Stimulated activated naive CD4-positive, alpha-beta T cell treated with Interleukin-2 at 50 U/mL for 16 hours (primary cell): ENCODE measurements around the gene ABCA4.
"Not testable (repeated sequence)": the region's sequence is repeated elsewhere in the genome, so short reads cannot be mapped to it uniquely, and the experiment has no call there.

ENCODE experiments used
- DNase-seq: peaks from one replicate; lab custom pipeline; 2025; lab: John Stamatoyannopoulos, UW

The ABCA4 gene

GRCh38 chr1:94120991-94121390, at the start of gene ABCA4:
TSS of gene ABCA4 (minus strand) at chr1:94121148. CDS start at chr1:94121045, 103 bp downstream.
- DNase-seq = no peak

GRCh38 chr1:94169126-94169525, 48.2 kb upstream of the ABCA4 start:
- DNase-seq = no peak

GRCh38 chr1:94165843-94166242, 44.9 kb upstream of the ABCA4 start:
- no peak for DNase-seq

GRCh38 chr1:94164885-94165284, 43.9 kb upstream of the ABCA4 start:
- DNase-seq = not testable (repeated sequence)

- not testable (repeated sequence) for DNase-seq
Measured at GRCh38 chr1:94164121-94164520, 43.2 kb upstream of the ABCA4 start.

- DNase-seq = not testable (repeated sequence)
Measured at GRCh38 chr1:94163249-94163648, 42.3 kb upstream of the ABCA4 start.

GRCh38 chr1:94160811-94161210, 39.9 kb upstream of the ABCA4 start:
- DNase-seq = no peak

DNA sequence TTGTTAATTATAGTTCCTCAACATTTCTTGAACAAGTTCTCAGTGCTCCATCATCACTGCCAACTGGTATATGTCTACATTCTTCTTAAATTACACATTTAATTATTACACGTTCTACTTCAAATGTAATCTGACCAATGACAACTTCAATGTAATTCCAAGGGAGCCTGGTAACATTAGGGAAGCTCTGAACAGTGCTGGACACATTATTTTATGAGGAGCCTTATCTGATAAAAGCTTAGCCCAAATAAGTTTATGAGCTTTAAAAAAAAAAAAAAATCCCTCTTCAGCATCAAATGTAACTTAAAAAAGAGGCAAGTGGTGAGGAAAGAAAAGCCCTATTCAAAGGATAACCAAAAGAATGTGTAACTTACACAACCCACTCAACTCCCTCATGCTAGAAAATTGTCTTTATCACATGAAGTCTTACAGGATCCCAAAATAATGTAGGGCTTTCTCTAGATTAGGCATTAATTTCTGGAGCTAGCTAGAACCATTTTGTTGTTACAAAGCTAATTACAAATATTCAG, 35.2 kb upstream of the ABCA4 start:
- DNase-seq = no peak

GRCh38 chr1:94154989-94155388, 34.0 kb upstream of the ABCA4 start:
- no peak for DNase-seq

DNA sequence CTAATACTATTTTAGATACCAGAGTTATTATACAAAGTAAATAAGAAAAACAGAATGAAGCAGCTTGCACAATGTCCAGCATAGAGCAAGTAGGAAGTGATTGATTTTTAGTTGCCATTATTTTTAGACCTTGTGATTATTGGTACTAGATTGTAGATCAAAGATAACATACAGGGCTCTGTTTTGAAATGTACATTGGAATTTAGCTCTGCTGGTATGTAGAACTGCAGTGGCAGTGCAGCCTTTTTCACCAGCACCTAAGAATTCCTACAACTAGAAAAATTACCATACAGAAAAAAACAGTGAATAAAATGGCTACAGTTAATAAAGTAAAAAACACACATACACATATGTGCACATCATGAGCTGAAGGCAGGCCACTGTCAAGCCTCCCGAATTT, 32.2 kb upstream of the ABCA4 start:
- DNase-seq = no peak

DNA sequence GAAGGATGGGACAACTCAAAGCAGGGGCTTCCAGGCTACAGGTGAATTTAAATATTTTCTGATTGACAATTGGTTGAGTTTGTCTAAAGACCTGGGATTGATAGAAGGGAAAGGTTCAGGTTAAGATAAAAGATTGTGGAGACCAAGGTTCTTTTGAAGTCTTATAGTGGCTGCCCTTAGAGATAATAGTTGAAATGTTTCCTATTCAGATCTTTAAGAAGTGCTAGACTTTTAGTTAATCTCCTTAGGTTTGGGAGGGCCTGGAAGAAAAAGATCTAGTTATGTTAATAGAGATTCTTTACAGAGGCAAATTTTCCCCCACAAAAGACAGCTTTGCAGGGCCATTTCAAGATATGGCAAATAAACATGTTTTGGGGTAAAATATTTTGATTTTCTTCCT, 28.2 kb upstream of the ABCA4 start:
- DNase-seq = not testable (repeated sequence)

- no peak for DNase-seq
Measured at GRCh38 chr1:94146273-94146672, 25.3 kb upstream of the ABCA4 start.

DNA sequence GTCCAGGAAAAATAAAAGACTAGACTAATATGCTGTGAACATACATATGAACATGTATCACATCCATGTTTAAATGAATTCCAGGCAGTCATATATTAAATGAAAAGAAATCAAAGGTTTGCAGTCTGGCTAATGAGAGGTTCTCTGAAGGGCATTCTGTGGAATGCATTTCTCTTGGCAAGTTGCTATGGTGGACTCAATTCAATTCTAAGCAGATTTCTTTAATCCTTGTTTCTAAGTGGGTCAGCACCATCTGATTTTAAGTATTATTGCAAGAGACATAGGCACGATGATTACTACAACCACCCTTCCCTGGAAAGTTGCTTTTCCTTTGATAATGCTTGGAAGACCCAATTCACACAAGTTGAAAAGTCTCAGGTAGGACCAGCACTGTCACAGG, 23.9 kb upstream of the ABCA4 start:
- no peak for DNase-seq

DNA sequence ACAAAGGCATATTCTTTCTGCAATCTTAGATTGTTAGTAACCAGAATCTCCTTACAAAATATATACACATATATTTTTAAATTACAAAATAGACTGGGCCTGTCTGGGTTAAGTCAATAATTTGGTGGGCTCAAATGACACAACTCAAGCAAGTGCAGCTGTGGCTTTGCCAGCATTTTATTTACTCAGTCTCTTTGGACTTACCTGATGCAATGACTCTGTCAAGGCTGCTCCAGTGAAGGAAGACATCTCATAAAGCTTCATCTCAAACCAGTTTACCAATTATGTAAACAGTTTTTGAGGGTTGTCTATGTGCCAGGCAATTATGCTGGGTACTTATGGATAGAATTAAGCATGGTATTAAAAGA, 22.8 kb upstream of the ABCA4 start:
- DNase-seq = no peak

GRCh38 chr1:94143173-94143808, 22.3 kb upstream of the ABCA4 start:
- DNase-seq = no peak

DNA sequence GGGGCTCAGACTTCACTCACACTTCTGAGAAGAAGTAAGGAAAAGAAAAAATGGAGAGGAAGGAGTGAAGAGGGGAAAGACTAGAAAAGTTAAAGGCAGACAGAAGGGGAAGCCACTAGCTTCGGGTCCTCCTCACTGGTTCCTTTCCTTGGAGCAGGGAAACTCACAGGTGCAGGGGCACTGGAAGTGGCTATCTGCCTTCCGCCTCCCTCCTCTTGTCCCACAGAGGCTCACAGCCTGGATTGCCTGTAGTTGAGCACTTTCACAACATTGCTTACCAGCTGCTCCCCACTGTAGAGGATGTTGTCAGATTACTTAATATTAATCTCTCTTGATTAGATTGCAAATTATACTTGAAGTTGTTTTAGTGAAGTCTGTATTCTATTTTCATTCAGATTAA, 21.6 kb upstream of the ABCA4 start:
- DNase-seq = no peak

GRCh38 chr1:94142022-94142421, 21.1 kb upstream of the ABCA4 start:
- no peak for DNase-seq

GRCh38 chr1:94132111-94132510, 11.2 kb upstream of the ABCA4 start:
- DNase-seq = no peak

DNA sequence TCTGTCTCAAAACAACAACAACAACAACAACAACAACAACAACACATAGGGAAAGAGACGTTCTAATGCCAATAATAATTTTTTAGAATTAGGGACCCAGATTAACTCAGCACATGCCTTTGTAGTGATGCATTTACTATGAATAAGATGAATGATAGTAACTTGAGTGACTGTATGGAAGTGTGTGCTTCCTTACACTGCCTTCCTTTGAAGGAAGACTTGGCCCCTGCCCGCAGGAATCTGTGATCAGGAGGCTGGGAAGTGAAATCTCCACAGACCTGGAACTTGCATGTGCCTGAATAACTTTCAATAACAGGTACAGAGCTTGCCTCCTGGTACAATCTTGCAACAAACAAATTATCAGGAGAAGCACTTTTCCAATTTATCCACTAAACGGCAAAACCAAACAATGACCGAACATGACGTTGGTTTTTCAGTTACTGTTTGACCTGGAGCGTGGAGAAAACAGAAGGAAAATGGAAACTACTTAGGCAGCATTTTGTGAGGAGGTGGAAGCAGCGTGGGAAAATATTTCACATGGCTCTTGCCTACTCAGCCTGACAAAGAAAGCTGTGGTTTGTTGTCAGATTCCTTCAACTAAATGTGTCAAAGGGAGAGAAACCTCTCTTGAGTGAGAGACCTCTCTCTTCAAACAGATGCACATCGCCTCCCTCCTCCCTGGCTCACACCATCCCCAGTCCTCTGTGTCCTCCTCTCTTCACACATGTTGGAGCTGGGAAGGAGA, 10.1 kb upstream of the ABCA4 start:
- DNase-seq = no peak

GRCh38 chr1:94126651-94127050, 5.7 kb upstream of the ABCA4 start:
- DNase-seq = no peak

- DNase-seq = no peak
Measured at GRCh38 chr1:94125551-94126514, 4.9 kb upstream of the ABCA4 start.

DNA sequence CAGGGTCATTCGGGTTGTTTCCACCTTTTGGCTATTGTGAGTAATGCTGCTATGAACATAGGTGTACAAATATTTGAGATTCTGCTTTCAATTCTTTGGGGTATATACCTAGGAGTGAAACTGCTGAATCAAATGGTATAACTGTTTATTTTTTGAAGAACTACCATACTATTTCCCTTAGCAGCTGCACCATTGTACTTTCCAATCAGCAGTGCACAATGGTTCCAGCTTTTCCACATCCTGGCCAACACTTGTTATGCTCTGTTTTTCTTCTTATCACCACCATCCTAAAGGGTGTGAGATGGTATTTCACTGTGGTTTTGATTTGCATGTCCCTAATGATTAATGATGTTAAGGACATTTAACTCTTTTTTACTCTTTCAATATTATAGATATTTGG, 3.6 kb upstream of the ABCA4 start:
- DNase-seq = no peak
